ENCODE measurements around the gene POLD3.
A peak's percentile ranks its signal among the peaks of the same experiment; 100 is the strongest.

Gene POLD3

DNA sequence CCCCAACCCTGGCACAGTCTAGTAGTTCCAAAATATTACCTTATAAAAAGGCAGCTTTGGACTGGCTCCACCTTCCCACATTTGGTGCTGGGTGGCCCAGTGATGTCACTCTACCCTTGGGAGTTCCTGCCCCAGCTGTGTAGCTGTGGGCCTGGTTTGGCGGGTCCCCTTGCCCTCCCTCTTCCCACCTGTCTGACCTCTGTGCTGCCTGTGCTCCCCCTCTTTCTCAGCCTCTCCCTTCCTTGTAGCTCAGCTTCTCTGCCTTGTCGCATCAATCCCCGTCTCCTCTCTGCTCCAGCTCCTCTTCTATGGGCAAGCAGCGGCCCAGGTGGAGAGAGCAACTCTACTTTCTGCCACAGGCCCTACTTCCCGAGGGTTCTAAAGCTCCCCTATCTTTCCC is 84.2 kb downstream of the POLD3 start:
- DNase-seq, result no peak

- DNase-seq, result no peak
Observed at GRCh38 chr11:74677131-74677530, 84.7 kb downstream of the POLD3 start.

DNA sequence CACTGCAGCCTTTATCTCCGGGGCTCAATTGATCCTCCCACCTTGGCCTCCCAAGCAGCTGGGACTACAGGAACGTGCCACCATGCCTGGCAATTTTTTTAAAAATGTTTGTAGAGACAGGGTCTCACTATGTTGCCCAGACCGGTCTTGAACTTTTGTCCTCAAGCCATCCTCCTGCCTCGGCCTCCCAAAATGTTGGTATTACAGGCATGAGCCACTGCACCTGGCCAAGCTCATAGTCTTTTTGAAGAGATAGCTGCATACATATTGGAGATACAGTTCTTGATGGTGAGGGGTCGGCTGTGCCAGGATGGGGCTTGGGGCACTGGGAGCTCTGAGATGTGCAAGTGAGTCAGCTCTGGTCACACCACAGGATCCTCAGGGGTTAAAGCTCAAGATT is 85.7 kb downstream of the POLD3 start:
- DNase-seq, result no peak

GRCh38 chr11:74678591-74679512 is 86.5 kb downstream of the POLD3 start:
- DNase-seq, result no peak

- DNase-seq, result no peak
Observed at GRCh38 chr11:74679513-74679865, 87.1 kb downstream of the POLD3 start.

GRCh38 chr11:74680035-74680671 is 87.8 kb downstream of the POLD3 start:
- no peak for DNase-seq

DNA sequence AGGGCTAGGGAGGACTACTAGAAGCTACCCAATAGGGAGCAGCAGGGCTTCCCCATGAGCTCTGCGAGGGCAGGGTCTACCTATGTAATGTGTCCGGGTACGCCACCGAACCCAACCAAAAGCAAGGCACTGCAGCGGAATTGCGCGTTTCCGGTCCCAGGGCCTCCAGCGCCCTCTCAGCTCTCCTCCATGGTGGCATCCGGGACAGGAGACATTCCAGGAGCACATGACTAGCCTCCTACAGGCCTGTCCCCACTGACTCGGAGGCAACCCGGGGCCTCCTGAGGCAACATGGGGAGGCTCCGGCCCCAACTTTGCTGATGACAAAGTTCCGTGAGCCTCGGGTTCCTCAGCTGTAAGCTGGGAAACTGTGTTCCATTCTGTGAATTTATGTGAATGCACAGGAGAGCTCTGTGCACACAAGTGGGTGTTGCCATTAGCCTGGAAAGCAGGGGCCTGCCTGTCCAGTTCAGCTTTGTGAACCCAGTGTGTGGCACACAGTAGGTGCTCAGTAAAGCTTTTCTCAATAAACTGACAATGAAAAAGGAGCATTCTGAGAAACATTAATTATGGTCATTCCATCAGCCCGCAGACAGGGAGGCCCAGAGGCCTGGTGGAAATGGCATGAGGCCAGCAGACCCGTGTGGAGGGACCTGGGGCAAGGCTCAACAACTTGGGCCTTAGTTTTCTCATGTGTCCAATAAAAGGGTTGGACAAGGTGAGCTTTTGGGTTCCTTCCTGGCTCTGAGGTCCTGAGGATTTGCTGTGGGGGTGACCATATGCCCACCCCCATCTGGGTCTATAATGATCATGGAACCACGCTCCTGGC is 88.5 kb downstream of the POLD3 start:
- DNase-seq, result no peak

- DNase-seq, result no peak
Observed at GRCh38 chr11:74681686-74682651, 89.6 kb downstream of the POLD3 start.

DNA sequence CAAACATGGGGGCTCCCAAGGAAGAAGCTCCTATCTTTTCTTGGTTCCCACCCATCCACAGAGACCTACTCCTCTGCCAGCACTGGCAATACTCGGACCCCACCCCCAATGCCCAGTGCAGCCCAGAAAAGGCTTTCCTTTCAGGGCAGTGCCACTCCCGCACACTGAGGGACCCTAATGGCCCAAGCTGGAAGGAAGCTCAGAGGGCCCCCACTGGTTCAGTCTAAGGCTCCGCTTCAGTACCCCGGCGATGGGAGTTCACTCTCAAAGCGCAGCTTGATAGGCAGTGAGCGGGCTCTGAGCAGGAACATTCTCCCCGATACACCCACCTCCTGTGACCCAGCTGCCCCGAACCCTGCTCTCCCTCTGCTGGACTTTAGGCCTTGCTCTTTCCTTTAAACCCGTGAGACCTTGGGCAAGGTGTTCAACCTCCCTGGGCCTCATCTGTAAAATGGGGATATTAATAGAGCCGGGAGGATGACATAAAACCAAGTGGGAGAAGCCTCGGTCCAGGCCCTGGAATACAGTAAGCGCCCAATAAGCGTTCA is 90.4 kb downstream of the POLD3 start:
- DNase-seq, result peak; percentile 33

- peak; percentile 73 for DNase-seq
Observed at GRCh38 chr11:74683279-74683871, 91.0 kb downstream of the POLD3 start.

DNA sequence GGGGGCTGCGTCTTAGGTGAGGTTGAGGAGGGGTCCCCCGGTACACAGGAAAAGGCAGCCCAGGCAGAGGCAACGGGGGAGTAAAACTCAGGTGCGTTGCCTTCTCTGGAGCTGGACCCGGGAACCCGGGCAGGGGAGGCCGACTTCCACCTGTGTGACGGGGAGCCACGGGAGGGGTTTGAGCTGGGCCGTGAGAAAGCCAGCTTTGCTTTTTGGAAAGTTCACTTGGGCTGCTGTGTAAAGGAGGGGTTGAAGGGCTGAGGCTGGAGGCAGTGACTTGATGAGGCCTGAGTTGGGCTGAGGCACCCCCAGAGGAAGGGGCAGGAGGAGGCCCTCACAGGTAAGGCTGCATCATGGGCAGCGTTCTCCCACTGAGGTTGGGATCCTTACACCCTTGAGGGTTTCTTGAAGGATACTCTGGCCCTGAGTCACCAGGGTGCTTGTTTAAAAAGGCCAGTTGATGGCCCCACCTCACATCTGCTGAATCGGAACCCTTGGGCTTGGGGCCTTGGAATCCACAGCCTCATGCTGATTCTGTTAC is 91.6 kb downstream of the POLD3 start:
- no peak for DNase-seq

DNA sequence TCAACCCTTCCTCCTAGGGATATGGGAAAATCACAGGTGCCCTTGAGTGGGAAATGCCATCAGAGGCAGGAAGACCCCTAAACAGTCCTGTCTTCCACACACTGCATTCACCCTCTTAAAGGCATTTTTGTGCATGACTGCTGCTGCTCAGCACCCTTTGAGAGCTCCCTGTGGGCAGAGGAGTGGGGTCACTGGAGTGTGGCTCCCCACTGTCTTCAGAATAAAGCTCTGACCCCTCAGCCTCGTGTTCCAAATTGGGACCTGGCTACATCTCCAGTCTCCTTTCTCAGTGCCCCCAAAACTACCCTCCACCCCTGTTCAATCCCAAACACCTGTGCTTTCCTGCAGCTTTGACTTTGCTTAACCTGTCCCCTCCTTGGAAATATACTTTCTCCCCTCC is 92.3 kb downstream of the POLD3 start:
- DNase-seq, result no peak

GRCh38 chr11:74685338-74685737 is 93.0 kb downstream of the POLD3 start:
- DNase-seq, result no peak

DNA sequence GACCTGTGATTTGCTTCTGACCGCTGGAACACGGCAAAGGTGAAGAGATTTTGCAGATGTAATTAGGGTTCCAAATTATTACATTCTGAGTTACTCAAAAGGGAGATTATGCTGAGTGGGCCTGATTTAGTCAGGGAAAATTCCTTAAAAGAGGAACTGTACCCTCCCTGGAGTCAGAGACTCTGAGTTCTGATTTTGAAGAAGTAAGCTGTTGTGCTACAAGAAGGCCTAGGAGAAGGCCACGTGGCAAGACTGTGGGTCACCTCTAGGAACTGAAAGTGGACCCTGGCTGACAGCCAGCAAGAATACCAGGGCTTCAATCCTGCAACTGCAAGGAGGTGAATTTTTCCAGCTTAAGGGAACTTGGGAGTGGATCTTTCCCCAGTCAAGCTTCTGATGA is 93.5 kb downstream of the POLD3 start:
- DNase-seq, result no peak

- no peak for DNase-seq
Observed at GRCh38 chr11:74686792-74687191, 94.4 kb downstream of the POLD3 start.

DNA sequence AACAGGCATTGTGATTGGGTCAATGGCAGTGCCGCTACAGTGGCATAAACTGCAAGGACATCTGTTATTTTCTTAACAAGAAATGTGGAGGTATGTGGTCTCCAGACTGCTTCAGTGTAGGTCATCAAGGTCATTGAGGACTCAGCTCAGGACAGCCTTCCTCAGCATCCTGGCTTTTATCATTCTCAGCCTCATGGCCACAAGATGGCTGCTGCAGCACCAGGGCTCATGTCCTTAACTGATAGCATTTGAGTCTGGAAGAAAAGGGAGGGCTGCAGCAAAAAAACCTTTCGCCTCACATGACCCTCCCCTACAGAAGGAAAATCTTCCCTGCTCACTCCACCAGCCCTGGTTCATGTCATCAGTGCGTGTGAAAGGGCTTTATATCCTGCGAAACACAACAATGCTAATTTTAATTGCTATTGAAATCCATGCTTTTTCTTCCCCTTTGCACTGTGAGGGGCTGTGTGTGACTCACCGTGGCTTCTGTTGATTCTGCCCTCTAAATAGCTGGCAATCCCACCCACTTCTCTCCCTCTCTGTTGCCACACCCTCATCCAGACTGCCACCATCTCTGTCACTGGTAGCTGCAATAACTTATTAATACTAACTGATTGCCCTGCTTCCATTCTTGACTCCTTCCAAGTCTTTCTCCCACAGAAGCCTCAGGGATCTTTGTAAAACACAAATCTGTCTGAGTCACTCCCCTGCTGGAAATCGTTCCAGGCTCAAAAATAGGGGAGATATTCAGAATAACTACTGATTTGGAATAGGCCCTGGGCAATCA is 95.0 kb downstream of the POLD3 start:
- DNase-seq, result no peak

DNA sequence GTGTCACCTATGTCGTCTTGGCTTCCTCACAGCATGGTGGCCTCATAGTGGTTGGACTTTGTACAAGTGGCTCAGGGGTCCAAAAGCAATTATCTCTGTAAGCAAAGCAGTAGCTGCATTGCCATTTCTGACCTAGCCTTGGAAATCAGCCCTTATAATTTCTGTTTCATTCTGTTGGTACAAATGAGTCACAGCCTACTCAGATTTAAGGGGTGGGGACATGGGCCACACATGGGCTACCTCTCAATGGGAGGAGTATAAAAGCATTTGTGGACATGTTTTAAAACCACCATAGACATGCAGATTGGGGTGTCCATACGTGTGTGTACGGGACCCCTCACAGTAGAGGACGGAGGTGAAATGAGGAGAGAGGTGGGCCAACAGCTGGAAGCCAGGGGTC is 97.3 kb downstream of the POLD3 start:
- no peak for DNase-seq

- DNase-seq, result no peak
Observed at GRCh38 chr11:74691755-74692154, 99.4 kb downstream of the POLD3 start.

Data from eye (tissue), 1 donor.